Smooth muscle cell (in vitro differentiated cells): ENCODE data around the gene ZBTB46. TPM values are rescaled to one million over a fixed set of nuclear protein-coding genes. Genes with fewer than 3 reads are reported as not detected.

ENCODE experiments used
- DNase-seq: peaks from one replicate; lab custom pipeline; 2025; ENCODE audit not compliant: unreplicated experiment; lab: John Stamatoyannopoulos, UW
- H2AFZ ChIP-seq: fragments of 200-600 bp; sonication (generic); 2 replicates; pipeline ENCODE4 v1.6.0; 2016; ENCODE audit warnings: antibody characterized with exemption, low read depth, mild to moderate bottlenecking
- H3F3A ChIP-seq: fragments of 200-600 bp; sonication (generic); 2 replicates; pipeline ENCODE4 v1.6.0; 2017; ENCODE audit warnings: antibody characterized with exemption, low read depth
- H3K27ac ChIP-seq: fragments of 200-600 bp; sonication (generic); 2 replicates; pipeline ENCODE4 v1.5.1; 2016; ENCODE audit warnings: low read depth, mild to moderate bottlenecking
- H3K27me3 ChIP-seq: fragments of 200-600 bp; sonication (generic); 2 replicates; pipeline ENCODE4 v1.6.1; 2016; ENCODE audit warnings: low read depth, mild to moderate bottlenecking
- H3K36me3 ChIP-seq: fragments of 200-600 bp; sonication (generic); 2 replicates; pipeline ENCODE4 v1.5.1; 2016; ENCODE audit warnings: low read depth
- H3K4me1 ChIP-seq: fragments of 200-600 bp; sonication (generic); 2 replicates; pipeline ENCODE4 v1.5.1; 2016; ENCODE audit warnings: low read depth
- H3K4me2 ChIP-seq: fragments of 200-600 bp; sonication (generic); 2 replicates; pipeline ENCODE4 v1.6.0; 2016; ENCODE audit warnings: mild to moderate bottlenecking
- H3K4me3 ChIP-seq: fragments of 200-600 bp; sonication (generic); 2 replicates; pipeline ENCODE4 v1.5.1; 2016; ENCODE audit warnings: mild to moderate bottlenecking
- H3K79me2 ChIP-seq: fragments of 200-600 bp; sonication (generic); 2 replicates; pipeline ENCODE4 v1.6.0; 2016; ENCODE audit warnings: low read depth, mild to moderate bottlenecking
- H3K9ac ChIP-seq: fragments of 200-600 bp; sonication (generic); 2 replicates; pipeline ENCODE4 v1.6.0; 2016; ENCODE audit warnings: low read depth
- H3K9me3 ChIP-seq: fragments of 200-600 bp; sonication (generic); replicated peaks from 2 replicates; pipeline ENCODE4 v1.5.1; 2016; ENCODE audit warnings: low read depth
- H4K20me1 ChIP-seq: fragments of 200-600 bp; sonication (generic); 2 replicates; pipeline ENCODE4 v1.6.0; 2016; ENCODE audit warnings: low read depth
- WGBS: methylation state at CpG from one replicate; pipeline ENCODE4 v1.1.7; 2016; ENCODE audit warnings: low lambda C conversion rate; 5-methylcytosine and 5-hydroxymethylcytosine counted together
- polyA plus RNA-seq: library from polyadenylated mRNA; unstranded; fragments of >200 nt; fragmentation: Nextera tagmentation; extraction: Ambion mirVana; gene quantifications from 2 replicates; pipeline ENCODE4 v1.2.1, GENCODE V29; 2016
- total RNA-seq: library from RNA; depleted of rRNA; stranded (reverse); fragments of >200 nt; gene quantifications from 2 replicates; pipeline ENCODE4 v1.2.3, GENCODE V29; 2014
- TF ChIP-seq, protein P1 (sequence below): fragments of 200-600 bp; sonication (generic); IDR thresholded peaks from 2 replicates; pipeline ENCODE4 v1.5.1; 2017; ENCODE audit warnings: borderline replicate concordance, mild to moderate bottlenecking, antibody characterized with exemption; ENCODE audit not compliant: insufficient read depth, poor library complexity, severe bottlenecking

Gene ZBTB46
- total and polyA plus RNA-seq, 2 experiments from 2014 or later = 2.3 to 2.7 TPM

DNA sequence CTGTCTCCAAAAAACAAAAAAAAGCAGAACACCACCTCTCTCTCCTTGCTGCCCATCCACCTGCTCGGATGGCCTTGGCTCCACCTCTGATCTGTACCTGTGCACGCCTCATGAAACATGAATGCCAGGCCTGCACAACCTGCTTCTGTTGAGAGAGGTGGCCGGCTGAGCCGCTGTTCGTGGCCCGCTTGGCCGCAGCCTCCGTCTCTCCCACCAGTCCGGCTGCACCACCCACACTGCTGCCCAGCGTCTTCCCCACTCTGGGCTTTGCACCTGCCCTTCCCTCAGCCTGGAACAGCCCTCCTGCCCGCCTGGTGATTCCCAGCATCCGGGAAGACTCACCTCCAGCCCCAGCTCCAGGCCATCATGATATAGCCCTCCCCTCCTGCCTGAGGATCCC lies 12.2 kb upstream of the ZBTB46 start:
- no peaks in the 10 kb centered on the region for H3F3A ChIP-seq
- no peak overlapping the region for H3K4me2 ChIP-seq
- no peak overlapping the region for H2AFZ ChIP-seq
- H3K4me1 ChIP-seq = peaks cover 21% of the 10 kb centered on the region
- no peak overlapping the region for H3K27ac ChIP-seq
- H3K9me3 ChIP-seq = no peaks in the 10 kb centered on the region
- no peaks in the 10 kb centered on the region for H3K36me3 ChIP-seq
- no peaks in the 10 kb centered on the region for H4K20me1 ChIP-seq
- H3K9ac ChIP-seq = no peak overlapping the region
- H3K4me3 ChIP-seq = no peak overlapping the region
- WGBS = 92% methylated on average over 12 of the region's 12 CpGs
- DNase-seq = no peak
- TF ChIP-seq, protein P1, sequence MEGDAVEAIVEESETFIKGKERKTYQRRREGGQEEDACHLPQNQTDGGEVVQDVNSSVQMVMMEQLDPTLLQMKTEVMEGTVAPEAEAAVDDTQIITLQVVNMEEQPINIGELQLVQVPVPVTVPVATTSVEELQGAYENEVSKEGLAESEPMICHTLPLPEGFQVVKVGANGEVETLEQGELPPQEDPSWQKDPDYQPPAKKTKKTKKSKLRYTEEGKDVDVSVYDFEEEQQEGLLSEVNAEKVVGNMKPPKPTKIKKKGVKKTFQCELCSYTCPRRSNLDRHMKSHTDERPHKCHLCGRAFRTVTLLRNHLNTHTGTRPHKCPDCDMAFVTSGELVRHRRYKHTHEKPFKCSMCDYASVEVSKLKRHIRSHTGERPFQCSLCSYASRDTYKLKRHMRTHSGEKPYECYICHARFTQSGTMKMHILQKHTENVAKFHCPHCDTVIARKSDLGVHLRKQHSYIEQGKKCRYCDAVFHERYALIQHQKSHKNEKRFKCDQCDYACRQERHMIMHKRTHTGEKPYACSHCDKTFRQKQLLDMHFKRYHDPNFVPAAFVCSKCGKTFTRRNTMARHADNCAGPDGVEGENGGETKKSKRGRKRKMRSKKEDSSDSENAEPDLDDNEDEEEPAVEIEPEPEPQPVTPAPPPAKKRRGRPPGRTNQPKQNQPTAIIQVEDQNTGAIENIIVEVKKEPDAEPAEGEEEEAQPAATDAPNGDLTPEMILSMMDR = no peak
- no peaks in the 10 kb centered on the region for H3K27me3 ChIP-seq
- H3K79me2 ChIP-seq = no peaks in the 10 kb centered on the region

GRCh38 chr20:63842258-63842657 lies 11.2 kb upstream of the ZBTB46 start:
- H4K20me1 ChIP-seq = no peaks in the 10 kb centered on the region
- no peaks in the 10 kb centered on the region for H3F3A ChIP-seq
- 94% methylated on average over 9 of the region's 9 CpGs for WGBS
- no peaks in the 10 kb centered on the region for H3K9me3 ChIP-seq
- DNase-seq = no peak
- H3K4me2 ChIP-seq = no peak overlapping the region
- H3K4me3 ChIP-seq = no peak overlapping the region
- no peaks in the 10 kb centered on the region for H3K36me3 ChIP-seq
- H3K79me2 ChIP-seq = no peaks in the 10 kb centered on the region
- H3K27me3 ChIP-seq = no peaks in the 10 kb centered on the region
- H3K9ac ChIP-seq = no peak overlapping the region
- H2AFZ ChIP-seq = no peak overlapping the region
- peaks cover 11% of the 10 kb centered on the region for H3K4me1 ChIP-seq
- H3K27ac ChIP-seq = no peak overlapping the region
- TF ChIP-seq, protein P1 = no peak

DNA sequence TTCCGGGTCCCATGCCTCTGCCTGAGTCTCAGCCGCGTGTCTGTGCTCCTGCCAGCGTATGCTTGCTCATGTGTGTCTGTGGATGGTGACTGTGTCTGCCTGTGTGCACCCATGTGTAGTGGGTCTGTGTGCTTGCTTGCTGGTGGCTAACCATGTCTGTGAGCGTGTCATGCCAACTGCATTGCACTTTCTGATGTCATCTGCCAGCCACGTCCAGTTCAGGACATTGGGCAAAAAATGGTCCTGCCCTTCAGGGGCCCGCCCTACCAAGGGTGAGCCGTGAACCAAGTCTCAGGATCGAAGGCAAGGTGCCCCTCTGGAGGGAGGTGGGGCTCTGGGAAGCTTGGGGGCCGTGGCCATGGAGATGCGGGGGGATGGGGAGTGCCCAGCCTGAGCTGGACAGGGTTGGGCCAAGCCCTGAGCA lies 9.4 kb upstream of the ZBTB46 start:
- H3K9ac ChIP-seq = no peak overlapping the region
- no peak overlapping the region for H3K4me2 ChIP-seq

GRCh38 chr20:63839620-63840019 lies 8.6 kb upstream of the ZBTB46 start:
- 95% methylated on average over 13 of the region's 13 CpGs for WGBS
- TF ChIP-seq, protein P1 = no peak

More for the DNA sequence above, 9.4 kb upstream of the ZBTB46 start:
- no peaks in the 10 kb centered on the region for H3K9me3 ChIP-seq
- no peaks in the 10 kb centered on the region for H3K79me2 ChIP-seq
- DNase-seq = no peak
- H3K36me3 ChIP-seq = no peaks in the 10 kb centered on the region
- TF ChIP-seq, protein P1 = no peak
- WGBS = 86% methylated on average over 11 of the region's 11 CpGs
- H3K27me3 ChIP-seq = no peaks in the 10 kb centered on the region
- no peaks in the 10 kb centered on the region for H3F3A ChIP-seq
- peaks cover under 1% of the 10 kb centered on the region for H3K4me1 ChIP-seq
- no peaks in the 10 kb centered on the region for H4K20me1 ChIP-seq
- no peak overlapping the region for H3K4me3 ChIP-seq
- H2AFZ ChIP-seq = no peak overlapping the region
- no peak overlapping the region for H3K27ac ChIP-seq

More at GRCh38 chr20:63839620-63840019, 8.6 kb upstream of the ZBTB46 start:
- no peak overlapping the region for H3K4me3 ChIP-seq
- peaks cover 7% of the 10 kb centered on the region for H3K4me1 ChIP-seq
- no peaks in the 10 kb centered on the region for H3K9me3 ChIP-seq
- H3K9ac ChIP-seq = no peak overlapping the region
- H3K4me2 ChIP-seq = no peak overlapping the region
- no peaks in the 10 kb centered on the region for H3F3A ChIP-seq
- H3K79me2 ChIP-seq = no peaks in the 10 kb centered on the region
- DNase-seq = no peak
- no peak overlapping the region for H3K27ac ChIP-seq
- H2AFZ ChIP-seq = no peak overlapping the region
- H3K36me3 ChIP-seq = no peaks in the 10 kb centered on the region
- H4K20me1 ChIP-seq = no peaks in the 10 kb centered on the region
- H3K27me3 ChIP-seq = no peaks in the 10 kb centered on the region
